VCaP (cell line): ENCODE results near the gene ZMYM4.
A peak's percentile ranks its signal among the peaks of the same experiment; 100 is the strongest.
"Not testable (repeated sequence)": the region's sequence is repeated elsewhere in the genome, so short reads cannot be mapped to it uniquely, and the experiment has no call there.

Experiments used
- H3K27ac ChIP-seq: fragments of 450-650 bp; 2 replicates; pipeline ENCODE4 v1.5.1; 2017
- CTCF ChIP-seq: fragments of 450-650 bp; conservative IDR thresholded peaks from 2 replicates; pipeline ENCODE4 v1.5.1; 2017; ENCODE audit warnings: mild to moderate bottlenecking, moderate library complexity

The ZMYM4 gene

DNA sequence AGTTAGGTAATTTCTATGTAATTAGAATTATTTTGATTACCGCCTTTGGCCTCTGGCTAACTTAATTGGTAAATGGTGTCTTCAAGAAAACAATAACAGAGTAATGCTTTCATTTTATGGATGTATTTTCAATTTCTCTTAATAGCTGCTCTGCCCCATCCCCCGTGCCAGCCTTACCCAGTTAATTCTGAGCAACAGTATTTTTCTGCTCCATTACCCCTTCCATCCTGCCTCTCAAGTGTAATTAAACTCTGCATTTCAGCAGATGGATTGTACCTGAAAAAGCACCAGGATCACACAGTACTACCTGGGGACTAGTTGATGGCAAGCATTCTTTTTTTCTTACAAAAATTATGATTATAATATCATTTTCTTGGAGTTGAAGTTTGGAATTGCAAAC lies 184.5 kb downstream of the ZMYM4 start:
- TF ChIP-seq CTCF, result no peak
- peak overlapping the region; percentile 81 for H3K27ac ChIP-seq

DNA sequence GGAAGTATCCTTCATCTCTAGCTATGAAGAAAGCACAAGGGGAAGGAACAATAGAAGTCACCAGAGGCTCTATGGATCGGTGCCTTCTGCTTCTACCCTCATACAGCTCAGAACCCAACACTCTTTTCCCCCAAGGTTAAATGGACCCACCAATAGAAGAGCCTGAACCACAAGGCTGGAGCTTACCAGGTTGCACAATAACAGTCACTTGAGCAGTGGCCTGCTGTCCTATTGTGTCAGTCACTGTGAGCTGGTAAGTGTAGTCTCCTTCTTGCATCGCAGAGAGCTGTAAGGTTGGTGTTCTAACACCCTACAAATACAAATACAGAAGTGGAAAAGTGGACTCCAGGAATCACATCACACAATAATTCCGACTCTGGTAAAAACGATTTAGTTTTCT lies 185.7 kb downstream of the ZMYM4 start:
- TF ChIP-seq CTCF, result no peak
- H3K27ac ChIP-seq, result peak overlapping the region; percentile 81

DNA sequence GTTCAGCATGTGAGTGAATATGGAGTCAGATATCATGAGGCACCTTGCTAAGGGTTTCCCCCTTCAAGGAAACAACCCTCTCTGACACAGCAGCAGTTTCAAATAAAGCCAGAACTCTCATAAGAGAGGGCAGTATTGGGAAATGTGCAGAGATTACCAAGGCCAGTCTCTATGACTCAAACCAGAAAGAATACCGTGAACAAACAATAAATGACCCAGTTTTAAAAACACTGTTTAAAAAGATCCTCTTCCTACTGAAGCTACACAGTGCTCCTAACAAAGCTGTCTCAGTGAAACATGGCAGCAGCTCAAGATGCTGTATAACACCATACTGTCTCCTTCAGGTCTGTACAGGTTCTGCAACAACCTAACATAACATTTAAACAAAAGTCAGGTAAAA lies 186.1 kb downstream of the ZMYM4 start:
- H3K27ac ChIP-seq, result peak overlapping the region; percentile 81; the same call in 1 of the 2 replicates
- 0 out of 2 replicates have a peak, but pooled peaks have one; percentile 8 for TF ChIP-seq CTCF

- no peak for TF ChIP-seq CTCF
- no peak overlapping the region for H3K27ac ChIP-seq
Observed at GRCh38 chr1:35460796-35461195, 192.3 kb downstream of the ZMYM4 start.

- no peak overlapping the region for H3K27ac ChIP-seq
- no peak for TF ChIP-seq CTCF
Observed at GRCh38 chr1:35461966-35462651, 193.6 kb downstream of the ZMYM4 start.

DNA sequence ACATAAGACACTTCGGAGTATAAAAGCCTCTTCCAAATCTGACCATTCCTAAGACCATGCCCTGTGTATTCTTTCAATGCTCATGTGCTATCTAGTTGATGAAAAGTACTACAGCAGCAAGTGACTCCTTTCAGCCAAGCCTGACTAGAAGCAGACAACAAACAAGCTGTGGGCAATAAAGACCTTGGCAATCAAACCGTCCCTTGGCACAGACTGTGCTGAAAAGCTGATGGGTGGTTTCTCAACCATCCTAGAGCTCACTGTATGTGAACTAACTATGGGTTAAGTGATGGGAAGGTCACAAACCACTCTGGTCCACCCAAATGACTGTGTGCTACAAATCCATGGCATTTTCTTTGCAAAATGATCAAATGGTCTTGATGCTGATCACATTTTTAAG lies 194.7 kb downstream of the ZMYM4 start:
- no peak overlapping the region for H3K27ac ChIP-seq
- TF ChIP-seq CTCF, result no peak

- H3K27ac ChIP-seq, result not testable (repeated sequence)
Observed at GRCh38 chr1:35463749-35464148, 195.2 kb downstream of the ZMYM4 start.

GRCh38 chr1:35466120-35466519 lies 197.6 kb downstream of the ZMYM4 start:
- TF ChIP-seq CTCF, result no peak
- H3K27ac ChIP-seq, result no peak overlapping the region
